Measurements from ENCODE around the gene SLC50A1. TPM values are rescaled to one million over a fixed set of nuclear protein-coding genes. Genes with fewer than 3 reads are reported as not detected.

Gene SLC50A1
- total RNA-seq, 1 experiment from 2014 or later: 75.2 TPM

- intact Hi-C loops (cut with micrococcal nuclease): no loop called here
- POLR2A ChIA-PET (ENCODE audit: unreplicated experiment): no interaction called here
Observed at GRCh38 chr1:155121249-155121648, 14.4 kb upstream of the SLC50A1 start.

GRCh38 chr1:155122308-155122707 lies 13.3 kb upstream of the SLC50A1 start:
- CTCF ChIA-PET: no interaction called here
- no peak for TF ChIP-seq CTCF (conservative IDR thresholded peaks at IDR 0.05; ENCODE audit: low read depth, low read length)
- no peak for TF ChIP-seq EZH2 (IDR thresholded peaks at IDR 0.05; ENCODE audit: low read length, unreplicated experiment)
- TF ChIP-seq EZH2phosphoT487 (IDR thresholded peaks at IDR 0.05; ENCODE audit: borderline replicate concordance, low read length): no peak
- POLR2A ChIA-PET (ENCODE audit: unreplicated experiment): no interaction called here
- intact Hi-C loops (cut with micrococcal nuclease): no loop called here
- Histone ChIP-seq H3K4me1 (ENCODE audit: insufficient read depth, low read length) (peaks cover 37% of the 10 kb centered on the region), H3F3A (ENCODE audit: low read length, unreplicated experiment) (no peaks in the 10 kb centered on the region), H2AFZ (ENCODE audit: low read length) (no peak overlapping the region), H3K4me3 (ENCODE audit: low read length) (no peak overlapping the region), H3K9me3 (ENCODE audit: low read length) (no peaks in the 10 kb centered on the region), H3K27me3 (ENCODE audit: low read length) (no peaks in the 10 kb centered on the region), H3K4me2 (ENCODE audit: low read length) (no peak overlapping the region), H3K79me2 (ENCODE audit: low read length) (no peaks in the 10 kb centered on the region), H3K27ac (ENCODE audit: low read length) (no peak overlapping the region), H3K9ac (ENCODE audit: low read length) (no peak overlapping the region), H4K20me1 (ENCODE audit: low read length) (no peaks in the 10 kb centered on the region), H3K9me2 (replicated peaks; ENCODE audit: low read length) (no peaks in the 10 kb centered on the region), H3K36me3 (ENCODE audit: low read depth, low read length) (no peaks in the 10 kb centered on the region)
- DNase-seq (no peak), ATAC-seq (no peak)
- no TSS peak for BruUV-seq (replicated peaks)

More at GRCh38 chr1:155121249-155121648, 14.4 kb upstream of the SLC50A1 start:
- Histone ChIP-seq H3F3A (ENCODE audit: low read length, unreplicated experiment) (no peaks in the 10 kb centered on the region), H3K79me2 (ENCODE audit: low read length) (no peaks in the 10 kb centered on the region), H3K4me2 (ENCODE audit: low read length) (no peak overlapping the region), H3K27me3 (ENCODE audit: low read length) (no peaks in the 10 kb centered on the region), H3K4me1 (ENCODE audit: insufficient read depth, low read length) (peaks cover 28% of the 10 kb centered on the region), H3K9me2 (replicated peaks; ENCODE audit: low read length) (no peaks in the 10 kb centered on the region), H4K20me1 (ENCODE audit: low read length) (no peaks in the 10 kb centered on the region), H3K4me3 (ENCODE audit: low read length) (no peak overlapping the region), H2AFZ (ENCODE audit: low read length) (no peak overlapping the region), H3K27ac (ENCODE audit: low read length) (no peak overlapping the region), H3K36me3 (ENCODE audit: low read depth, low read length) (no peaks in the 10 kb centered on the region), H3K9ac (ENCODE audit: low read length) (no peak overlapping the region), H3K9me3 (ENCODE audit: low read length) (no peaks in the 10 kb centered on the region)
- BruUV-seq (replicated peaks): no TSS peak
- TF ChIP-seq EZH2 (IDR thresholded peaks at IDR 0.05; ENCODE audit: low read length, unreplicated experiment) (no peak), CTCF (conservative IDR thresholded peaks at IDR 0.05; ENCODE audit: low read depth, low read length) (no peak), EZH2phosphoT487 (IDR thresholded peaks at IDR 0.05; ENCODE audit: borderline replicate concordance, low read length) (no peak)
- ATAC-seq: no peak
- DNase-seq: no peak
- CTCF ChIA-PET: no interaction called here

GRCh38 chr1:155123801-155124200 lies 11.9 kb upstream of the SLC50A1 start:
- H2AFZ ChIP-seq (ENCODE audit: low read length): no peak overlapping the region
- ATAC-seq: peak; percentile 12

More at GRCh38 chr1:155123801-155124200, 11.9 kb upstream of the SLC50A1 start:
- no peaks in the 10 kb centered on the region for H3K9me2 ChIP-seq (replicated peaks; ENCODE audit: low read length)
- no peaks in the 10 kb centered on the region for H3K9me3 ChIP-seq (ENCODE audit: low read length)
- intact Hi-C loops (cut with micrococcal nuclease): loop anchor here (1.0 kb wide), 1 partner anchor 30 kb away; no protein-coding TSS in a partner anchor
- 0 out of 2 replicates have a peak, but pooled peaks cover 6% of the 10 kb centered on the region for H4K20me1 ChIP-seq (ENCODE audit: low read length)
- no peak overlapping the region for H3K9ac ChIP-seq (ENCODE audit: low read length)
- no peaks in the 10 kb centered on the region for H3F3A ChIP-seq (ENCODE audit: low read length, unreplicated experiment)
- H3K4me2 ChIP-seq (ENCODE audit: low read length): 0 out of 2 replicates have a peak overlapping the region, but pooled peaks have one; percentile 27
- ChIA-PET POLR2A (ENCODE audit: unreplicated experiment) (interaction anchor here (0.6 kb wide), 1 partner anchor 32 kb away, joined by 3 read pairs; no protein-coding TSS in a partner anchor), CTCF (interaction anchor here (0.5 to 0.6 kb wide), 3 partner anchors 26 to 44 kb away, joined by 3 to 4 read pairs (median 3); no protein-coding TSS in a partner anchor)
- peak; percentile 70 for DNase-seq
- H3K4me3 ChIP-seq (ENCODE audit: low read length): no peak overlapping the region
- no peaks in the 10 kb centered on the region for H3K36me3 ChIP-seq (ENCODE audit: low read depth, low read length)
- H3K4me1 ChIP-seq (ENCODE audit: insufficient read depth, low read length): peaks cover 40% of the 10 kb centered on the region
- H3K79me2 ChIP-seq (ENCODE audit: low read length): peaks cover 11% of the 10 kb centered on the region
- no TSS peak for BruUV-seq (replicated peaks)
- TF ChIP-seq CTCF (conservative IDR thresholded peaks at IDR 0.05; ENCODE audit: low read depth, low read length) (no peak), EZH2phosphoT487 (IDR thresholded peaks at IDR 0.05; ENCODE audit: borderline replicate concordance, low read length) (no peak), EZH2 (IDR thresholded peaks at IDR 0.05; ENCODE audit: low read length, unreplicated experiment) (no peak)
- no peaks in the 10 kb centered on the region for H3K27me3 ChIP-seq (ENCODE audit: low read length)
- H3K27ac ChIP-seq (ENCODE audit: low read length): peak overlapping the region; percentile 14

Measured in PC-3 (cell line).